Measurements from ENCODE around the gene RXRA. TPM values are rescaled to one million over a fixed set of nuclear protein-coding genes. Genes with fewer than 3 reads are reported as not detected.

Gene RXRA
- total RNA-seq, 1 donor from 2014 or later, result 85.7 TPM

GRCh38 chr9:134398756-134399155 lies 72.5 kb downstream of the RXRA start:
- no peak for ATAC-seq
- H3K9me3 ChIP-seq, result peaks cover 7% of the 10 kb centered on the region
- H3K4me3 ChIP-seq, result no peak overlapping the region
- H3K27me3 ChIP-seq (ENCODE audit: low read depth), result no peaks in the 10 kb centered on the region
- peaks cover 70% of the 10 kb centered on the region for H3K4me1 ChIP-seq
- no peak for TF ChIP-seq CTCF (IDR thresholded peaks at IDR 0.05)
- H3K27ac ChIP-seq, result no peak overlapping the region
- DNase-seq, result no peak
- intact Hi-C loops (cut with DNase I), result no loop called here
- peaks cover 6% of the 10 kb centered on the region for H3K36me3 ChIP-seq

DNA sequence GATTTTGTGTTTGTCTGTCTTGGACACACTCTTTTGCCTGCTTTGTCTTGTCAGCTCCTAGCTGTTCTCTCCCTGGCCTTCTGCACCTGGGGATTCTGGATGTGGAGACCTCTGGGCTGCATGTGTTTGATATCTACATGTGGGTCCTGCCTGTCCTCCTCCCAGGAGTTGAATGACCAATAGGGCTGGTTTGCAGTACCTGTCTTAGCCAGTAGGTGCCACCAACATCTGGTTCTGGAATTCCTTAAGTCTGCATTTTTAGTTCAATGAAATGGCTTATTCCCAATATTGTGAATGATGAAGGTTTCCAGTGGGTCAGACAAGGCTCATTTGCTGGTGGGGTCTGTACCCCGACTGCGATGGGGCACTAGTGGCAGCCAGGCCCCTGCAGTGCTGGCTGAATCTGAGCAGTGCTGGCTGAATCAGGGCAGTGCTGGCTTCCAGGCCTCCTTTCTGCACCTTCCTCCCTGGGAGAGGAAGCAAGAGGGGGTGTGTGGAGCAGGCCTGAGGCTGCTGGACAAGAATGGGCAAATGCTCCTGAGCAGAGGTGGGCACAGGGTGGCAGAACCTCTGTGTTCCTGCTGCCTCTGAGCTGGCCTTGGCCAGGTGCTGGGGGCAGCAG lies 73.3 kb downstream of the RXRA start:
- Histone ChIP-seq H3K4me1 (peaks cover 74% of the 10 kb centered on the region), H3K9me3 (peaks cover 7% of the 10 kb centered on the region), H3K4me3 (no peak overlapping the region), H3K27ac (no peak overlapping the region), H3K36me3 (peaks cover 6% of the 10 kb centered on the region), H3K27me3 (ENCODE audit: low read depth) (no peaks in the 10 kb centered on the region)
- no peak for DNase-seq
- intact Hi-C loops (cut with DNase I), result no loop called here
- ATAC-seq, result no peak
- peak; percentile 58 for TF ChIP-seq CTCF (IDR thresholded peaks at IDR 0.05)

GRCh38 chr9:134400283-134400682 lies 74.0 kb downstream of the RXRA start:
- intact Hi-C loops (cut with DNase I), result no loop called here
- H3K36me3 ChIP-seq, result peaks cover 6% of the 10 kb centered on the region
- no peak for DNase-seq
- H3K4me3 ChIP-seq, result no peak overlapping the region
- no peaks in the 10 kb centered on the region for H3K27me3 ChIP-seq (ENCODE audit: low read depth)
- no peak for ATAC-seq
- no peak overlapping the region for H3K27ac ChIP-seq
- TF ChIP-seq CTCF (IDR thresholded peaks at IDR 0.05), result no peak
- peaks cover 74% of the 10 kb centered on the region for H3K4me1 ChIP-seq
- H3K9me3 ChIP-seq, result peaks cover 7% of the 10 kb centered on the region

- no peak for TF ChIP-seq CTCF (IDR thresholded peaks at IDR 0.05)
- Histone ChIP-seq H3K4me1 (peaks cover 74% of the 10 kb centered on the region), H3K4me3 (no peak overlapping the region), H3K27me3 (ENCODE audit: low read depth) (no peaks in the 10 kb centered on the region), H3K27ac (no peak overlapping the region), H3K9me3 (peaks cover 7% of the 10 kb centered on the region), H3K36me3 (peaks cover 6% of the 10 kb centered on the region)
- DNase-seq (no peak), ATAC-seq (no peak)
- intact Hi-C loops (cut with DNase I), result no loop called here
These were observed 75.1 kb downstream of the RXRA start for GRCh38 chr9:134401391-134401790.

- H3K27ac ChIP-seq, result no peak overlapping the region
- peaks cover 7% of the 10 kb centered on the region for H3K9me3 ChIP-seq
- no peak for TF ChIP-seq CTCF (IDR thresholded peaks at IDR 0.05)
- H3K4me1 ChIP-seq, result peaks cover 74% of the 10 kb centered on the region
- ATAC-seq (no peak), DNase-seq (no peak)
- no peaks in the 10 kb centered on the region for H3K27me3 ChIP-seq (ENCODE audit: low read depth)
- H3K36me3 ChIP-seq, result peaks cover 6% of the 10 kb centered on the region
- H3K4me3 ChIP-seq, result no peak overlapping the region
- intact Hi-C loops (cut with DNase I), result no loop called here
These were observed 75.9 kb downstream of the RXRA start for GRCh38 chr9:134402182-134402581.

Measured in lower lobe of right lung (tissue), 2 donors.